ENCODE results near the gene KLK1. TPM values are rescaled to one million over a fixed set of nuclear protein-coding genes. Genes with fewer than 3 reads are reported as not detected.

The KLK1 gene
- total RNA-seq, 1 donor from 2014 or later: 13.0 TPM

- no peak for DNase-seq
- intact Hi-C loops (cut with micrococcal nuclease): no loop called here
- TF ChIP-seq, protein P1, sequence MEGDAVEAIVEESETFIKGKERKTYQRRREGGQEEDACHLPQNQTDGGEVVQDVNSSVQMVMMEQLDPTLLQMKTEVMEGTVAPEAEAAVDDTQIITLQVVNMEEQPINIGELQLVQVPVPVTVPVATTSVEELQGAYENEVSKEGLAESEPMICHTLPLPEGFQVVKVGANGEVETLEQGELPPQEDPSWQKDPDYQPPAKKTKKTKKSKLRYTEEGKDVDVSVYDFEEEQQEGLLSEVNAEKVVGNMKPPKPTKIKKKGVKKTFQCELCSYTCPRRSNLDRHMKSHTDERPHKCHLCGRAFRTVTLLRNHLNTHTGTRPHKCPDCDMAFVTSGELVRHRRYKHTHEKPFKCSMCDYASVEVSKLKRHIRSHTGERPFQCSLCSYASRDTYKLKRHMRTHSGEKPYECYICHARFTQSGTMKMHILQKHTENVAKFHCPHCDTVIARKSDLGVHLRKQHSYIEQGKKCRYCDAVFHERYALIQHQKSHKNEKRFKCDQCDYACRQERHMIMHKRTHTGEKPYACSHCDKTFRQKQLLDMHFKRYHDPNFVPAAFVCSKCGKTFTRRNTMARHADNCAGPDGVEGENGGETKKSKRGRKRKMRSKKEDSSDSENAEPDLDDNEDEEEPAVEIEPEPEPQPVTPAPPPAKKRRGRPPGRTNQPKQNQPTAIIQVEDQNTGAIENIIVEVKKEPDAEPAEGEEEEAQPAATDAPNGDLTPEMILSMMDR (IDR thresholded peaks at IDR 0.05): no peak
- CTCF ChIA-PET: no interaction called here
- peaks cover 13% of the 10 kb centered on the region for H3K27me3 Mint-ChIP-seq
- no peak for ATAC-seq (ENCODE audit: low read depth)
- peaks cover 19% of the 10 kb centered on the region for H3K9me3 Mint-ChIP-seq
- POLR2A ChIA-PET: no interaction called here
- H3K27ac Mint-ChIP-seq: no peak overlapping the region
- no peak overlapping the region for H3K4me3 Mint-ChIP-seq
- H3K4me1 Mint-ChIP-seq: peaks cover 9% of the 10 kb centered on the region
- H3K36me3 Mint-ChIP-seq (ENCODE audit: low read depth): no peaks in the 10 kb centered on the region
These were observed 18.5 kb upstream of the KLK1 start for GRCh38 chr19:50842130-50842529.

GRCh38 chr19:50839712-50840655, 16.4 kb upstream of the KLK1 start:
- ChIA-PET CTCF (no interaction called here), POLR2A (interaction anchor here (0.6 kb wide), 1 partner anchor 313 kb away, joined by 5 read pairs; no protein-coding TSS in a partner anchor)
- H3K4me1 Mint-ChIP-seq: peaks cover 26% of the 10 kb centered on the region
- H3K9me3 Mint-ChIP-seq: peaks cover 19% of the 10 kb centered on the region
- no peak overlapping the region for H3K27ac Mint-ChIP-seq
- peaks cover 24% of the 10 kb centered on the region for H3K27me3 Mint-ChIP-seq
- no peaks in the 10 kb centered on the region for H3K36me3 Mint-ChIP-seq (ENCODE audit: low read depth)
- H3K4me3 Mint-ChIP-seq: no peak overlapping the region
- intact Hi-C loops (cut with micrococcal nuclease): loop anchor here (2.0 to 5.0 kb wide), 2 partner anchors 57 to 83 kb away; no protein-coding TSS in a partner anchor
- ATAC-seq (ENCODE audit: low read depth): no peak
- TF ChIP-seq, protein P1 (IDR thresholded peaks at IDR 0.05): no peak
- no peak for DNase-seq

DNA sequence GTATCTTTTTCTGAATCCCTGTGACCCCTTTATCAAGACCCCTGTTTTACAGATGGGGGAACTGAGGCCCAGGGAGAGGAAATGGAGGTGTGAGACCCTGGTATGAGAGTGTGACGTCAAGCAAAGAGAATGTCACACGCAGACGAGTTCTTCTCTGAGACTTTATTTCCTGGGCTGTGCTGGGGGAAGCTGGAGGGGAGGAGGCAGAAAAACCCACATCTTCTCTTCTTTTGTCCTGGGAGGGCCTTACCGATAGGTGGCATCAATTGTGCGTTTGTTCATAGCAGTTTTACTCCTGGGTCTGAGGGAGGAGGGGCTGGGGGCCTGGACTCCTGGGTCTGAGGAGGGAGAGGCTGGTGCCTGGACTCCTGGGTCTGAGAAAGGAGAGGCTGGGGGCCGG, 14.7 kb upstream of the KLK1 start:
- Mint-ChIP-seq H3K27me3 (peaks cover 20% of the 10 kb centered on the region), H3K4me1 (peaks cover 27% of the 10 kb centered on the region), H3K4me3 (no peak overlapping the region), H3K36me3 (ENCODE audit: low read depth) (no peaks in the 10 kb centered on the region), H3K9me3 (peaks cover 8% of the 10 kb centered on the region), H3K27ac (no peak overlapping the region)
- ATAC-seq (ENCODE audit: low read depth): no peak
- no peak for DNase-seq
- TF ChIP-seq, protein P1 (IDR thresholded peaks at IDR 0.05): no peak
- ChIA-PET POLR2A (no interaction called here), CTCF (interaction anchor here (1.0 kb wide), 1 partner anchor 84 kb away, joined by 4 read pairs; no protein-coding TSS in a partner anchor)
- intact Hi-C loops (cut with micrococcal nuclease): loop anchor here (2.0 to 5.0 kb wide), 2 partner anchors 59 to 85 kb away; no protein-coding TSS in a partner anchor

DNA sequence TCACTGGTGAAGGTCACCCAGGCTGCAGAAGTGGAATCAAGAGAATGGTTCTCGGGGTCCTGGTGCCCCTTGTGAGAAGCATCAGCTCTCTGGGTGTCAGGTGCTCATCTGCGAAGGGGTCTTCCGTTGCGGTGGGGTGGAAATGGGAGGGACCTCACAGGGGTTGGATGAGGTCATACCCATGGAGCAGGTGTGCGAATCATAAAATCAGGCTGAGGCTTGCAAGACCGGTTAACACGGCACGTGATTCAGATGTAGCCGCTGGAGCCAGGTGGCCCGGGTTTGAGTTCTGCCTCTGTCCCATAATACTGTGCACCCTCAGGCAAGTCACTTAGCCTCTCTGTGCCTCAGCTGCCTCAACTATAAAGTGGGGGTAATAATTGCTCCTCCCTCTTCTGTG, 13.7 kb upstream of the KLK1 start:
- no peak for DNase-seq
- ChIA-PET POLR2A (interaction anchor here (0.6 kb wide), 1 partner anchor 28 kb away, joined by 3 read pairs; no protein-coding TSS in a partner anchor), CTCF (no interaction called here)
- Mint-ChIP-seq H3K4me3 (peak overlapping the region; percentile 28), H3K27ac (no peak overlapping the region), H3K4me1 (peaks cover 27% of the 10 kb centered on the region), H3K9me3 (peaks cover 4% of the 10 kb centered on the region), H3K27me3 (peaks cover 27% of the 10 kb centered on the region), H3K36me3 (ENCODE audit: low read depth) (no peaks in the 10 kb centered on the region)
- ATAC-seq (ENCODE audit: low read depth): no peak
- intact Hi-C loops (cut with micrococcal nuclease): loop anchor here (2.0 to 5.0 kb wide), 2 partner anchors 32 to 60 kb away; no protein-coding TSS in a partner anchor
- TF ChIP-seq, protein P1 (IDR thresholded peaks at IDR 0.05): no peak
